AG20443 (cell line): Measurements from ENCODE around the gene AMPD1.

Source experiments
- DNase-seq: peaks from one replicate; pipeline ENCODE4 v3.0.0; 2012; ENCODE audit warnings: low spot score, mixed read lengths

AMPD1 gene

DNA sequence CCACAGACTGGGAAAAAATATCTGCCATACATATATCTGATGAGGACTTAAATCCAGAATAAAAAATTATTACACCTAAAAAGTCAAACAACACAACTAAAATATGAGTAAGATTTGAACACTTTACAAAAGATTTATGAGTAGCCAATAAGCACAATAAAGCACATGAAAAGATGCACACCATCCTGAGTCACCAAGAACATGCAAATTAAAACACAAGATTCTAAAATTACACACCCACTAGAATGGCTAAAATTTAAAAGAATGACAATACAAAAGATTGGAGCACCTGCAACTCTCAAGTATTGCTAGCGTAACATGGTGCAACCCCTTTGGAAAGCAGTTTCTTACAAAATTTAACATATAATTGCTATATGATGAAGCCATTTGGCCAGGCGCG, 56.4 kb downstream of the AMPD1 start:
- DNase-seq: no peak

DNA sequence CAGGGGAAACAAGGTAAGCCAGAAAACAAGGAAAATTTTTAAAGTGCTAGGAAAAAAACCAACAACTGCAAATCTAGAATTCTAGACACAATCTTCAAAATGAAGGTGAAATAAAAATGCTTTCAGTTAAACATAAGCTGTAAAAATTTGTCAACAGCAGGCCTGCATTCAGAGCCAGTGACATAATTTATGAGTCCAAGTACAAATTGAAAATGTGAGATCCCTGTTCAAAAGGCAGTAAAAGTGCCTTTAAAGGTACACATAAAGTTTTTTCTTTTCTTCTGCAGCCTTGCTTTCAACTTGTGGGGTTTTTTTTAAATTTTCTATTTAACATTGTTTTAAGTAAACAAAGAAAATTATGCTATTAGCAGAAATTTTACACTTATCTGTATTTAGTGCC, 62.9 kb downstream of the AMPD1 start:
- no peak for DNase-seq

DNA sequence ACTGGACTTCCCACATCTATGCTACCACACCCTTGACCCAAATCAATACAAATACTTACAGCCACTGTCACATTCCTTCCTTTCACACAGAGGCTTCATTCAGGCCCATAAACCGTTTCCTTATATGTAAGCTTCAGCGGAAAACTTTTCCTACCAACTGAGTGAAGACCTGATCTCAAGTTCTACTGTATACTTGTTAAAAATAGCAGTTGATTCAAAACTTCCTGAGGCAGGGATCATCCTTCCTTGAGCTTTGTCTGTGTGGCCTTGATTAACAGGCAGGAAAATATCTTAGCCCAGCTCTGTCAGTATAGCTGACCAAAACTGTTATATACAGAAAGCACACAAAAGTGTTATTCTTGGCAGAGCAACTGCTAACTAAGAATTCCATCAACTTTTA, 68.2 kb downstream of the AMPD1 start:
- DNase-seq: no peak

DNA sequence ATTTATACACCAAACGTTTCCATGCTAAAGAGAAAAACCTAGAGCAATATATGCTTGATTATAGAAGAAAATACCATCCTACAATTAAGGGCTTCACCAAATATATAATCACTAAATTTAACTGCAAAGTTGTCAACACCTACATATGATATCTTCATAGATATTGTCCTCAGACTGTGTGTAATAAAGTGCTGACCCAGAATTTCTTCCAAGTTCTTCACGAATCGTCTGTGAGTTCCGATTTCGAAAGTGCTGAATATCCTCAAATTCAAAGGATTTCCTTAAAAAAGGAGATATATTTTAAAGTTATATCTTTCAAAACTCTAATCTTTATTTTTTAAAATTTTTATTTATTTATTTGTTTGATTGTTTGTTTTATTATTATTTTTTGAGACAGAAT, 72.0 kb downstream of the AMPD1 start:
- DNase-seq: no peak
